GM18511 (cell line): Measurements from ENCODE around the gene ZNF160.
"Not testable (repeated sequence)": the region's sequence is repeated elsewhere in the genome, so short reads cannot be mapped to it uniquely, and the experiment has no call there.

Source experiments
- ATAC-seq: cut with Tn5 transposase; IDR thresholded peaks from one replicate; pipeline ENCODE4 v1.9.1; 2021; ENCODE audit warnings: mild to moderate bottlenecking, moderate library complexity; ENCODE audit not compliant: unreplicated experiment

ZNF160 gene

GRCh38 chr19:53103234-53104203 lies at the start of gene ZNF160:
ZNF160 (minus strand) TSS chr19:53103422; CDS start chr19:53086276, 17,146 bp downstream.
- ATAC-seq: peak; percentile 96

DNA sequence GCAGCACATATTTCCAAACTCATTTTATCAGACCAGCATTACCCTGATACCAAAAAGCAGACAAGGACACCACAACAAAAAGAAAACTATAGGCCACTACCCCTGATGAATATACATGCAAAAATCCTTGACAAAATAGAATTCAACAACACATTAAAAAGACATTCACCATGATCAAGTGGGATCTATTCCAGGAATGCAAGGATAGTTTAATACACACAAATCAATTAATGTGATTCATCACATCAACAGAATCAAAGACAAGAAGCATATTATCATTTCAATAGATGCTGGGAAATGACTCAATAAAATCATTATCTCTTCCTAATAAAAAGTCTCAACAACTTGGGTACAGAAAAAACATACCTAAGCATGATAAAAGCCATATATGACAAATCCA lies 44.4 kb upstream of the ZNF160 start:
- no peak for ATAC-seq

DNA sequence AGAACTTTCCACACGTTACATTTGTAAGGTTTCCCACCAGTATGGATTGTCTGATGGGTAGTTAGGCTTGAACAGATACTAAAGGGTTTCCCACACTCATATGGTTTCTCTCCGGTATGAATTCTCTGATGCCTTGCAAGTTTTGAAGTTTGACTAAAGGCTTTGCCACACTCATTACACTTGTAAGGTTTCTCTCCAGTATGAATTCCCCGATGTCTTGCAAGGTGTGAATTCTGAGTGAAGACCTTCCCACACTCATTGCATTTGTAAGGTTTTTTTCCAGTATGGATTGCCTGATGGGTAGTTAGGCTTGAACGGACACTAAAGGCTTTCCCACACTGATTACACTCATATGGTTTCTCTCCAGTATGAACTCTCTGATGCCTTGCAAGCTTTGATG lies 37.1 kb upstream of the ZNF160 start:
- no peak for ATAC-seq

- ATAC-seq: no peak
Observed at GRCh38 chr19:53136432-53136831, 33.2 kb upstream of the ZNF160 start.

DNA sequence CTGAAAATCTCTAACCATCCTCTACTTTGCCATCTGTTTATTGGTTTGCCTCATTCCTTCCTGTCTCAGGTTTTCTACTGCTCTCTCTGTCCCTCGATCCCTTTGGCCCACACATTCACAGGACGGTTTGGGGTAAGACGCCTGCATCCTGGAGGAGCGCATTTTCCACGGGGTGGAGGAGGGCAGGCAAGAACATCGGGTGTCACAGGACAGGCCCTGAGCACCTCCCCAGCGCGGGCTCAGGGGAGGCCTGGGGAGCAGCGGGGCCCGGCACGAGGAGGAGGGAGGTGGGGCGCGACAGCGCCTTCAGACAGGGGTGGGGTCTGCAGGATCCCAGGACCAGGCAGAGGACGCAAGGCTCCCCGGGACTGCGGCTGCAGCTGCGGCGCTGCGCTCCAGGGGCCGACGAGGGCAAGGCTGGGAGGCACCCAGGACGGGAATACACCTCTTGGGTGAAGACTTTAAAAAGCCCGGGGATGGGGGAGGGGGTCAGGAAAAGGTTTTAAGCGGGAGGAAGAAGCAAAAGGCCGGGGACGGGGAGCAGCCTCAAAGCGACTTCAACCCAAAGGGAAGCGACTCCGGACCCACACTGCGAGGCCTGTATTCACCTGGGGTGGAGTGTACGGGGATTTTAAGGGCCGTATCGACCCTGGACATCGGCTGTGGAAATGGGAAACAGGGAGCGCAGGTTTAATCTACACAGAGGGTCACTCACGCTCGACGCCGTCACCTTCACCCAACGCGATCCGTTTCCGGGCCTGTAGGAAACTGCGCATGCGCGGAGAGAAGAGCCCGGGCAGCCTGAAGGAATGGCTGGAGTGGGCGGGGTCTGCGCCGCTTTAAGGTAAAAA lies 29.1 kb upstream of the ZNF160 start, which contains the start of gene ZNF415:
ZNF415 (minus strand) TSS at position 770 of the 851 bp plus-strand sequence. CDS start 10,234 bp downstream, outside the sequence.
- ATAC-seq: no peak

GRCh38 chr19:53131727-53132126 lies 28.5 kb upstream of the ZNF160 start:
- no peak for ATAC-seq

DNA sequence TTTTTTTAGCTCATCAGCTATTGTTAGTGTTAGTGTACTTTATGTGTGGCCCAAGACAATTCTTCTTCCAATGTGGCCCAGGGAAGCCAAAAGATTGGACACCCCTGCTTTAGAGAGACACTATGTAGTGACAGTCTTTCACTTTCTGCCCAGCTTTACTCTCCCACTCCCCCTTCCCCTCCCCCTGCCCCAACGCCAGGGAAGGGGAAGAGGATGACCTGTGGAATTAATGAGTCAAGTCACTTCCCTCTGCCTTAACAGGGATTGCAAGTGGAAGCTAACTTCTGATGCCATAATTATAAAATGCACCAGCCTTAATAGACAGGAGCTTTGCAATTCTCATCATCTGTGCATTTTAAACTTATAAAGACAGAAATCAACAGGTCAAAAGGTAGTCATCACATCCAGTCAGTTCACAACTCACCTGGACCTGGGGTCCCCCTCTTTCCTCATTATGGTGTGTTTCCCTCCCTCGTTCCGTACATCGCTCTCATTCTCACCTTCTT lies 27.9 kb upstream of the ZNF160 start:
- no peak for ATAC-seq

- no peak for ATAC-seq
Observed at GRCh38 chr19:53130506-53130905, 27.3 kb upstream of the ZNF160 start.

GRCh38 chr19:53126733-53127526 lies 23.7 kb upstream of the ZNF160 start:
- not testable (repeated sequence) for ATAC-seq

GRCh38 chr19:53123400-53123799 lies 20.2 kb upstream of the ZNF160 start:
- ATAC-seq: no peak

GRCh38 chr19:53112286-53112685 lies 9.1 kb upstream of the ZNF160 start:
- ATAC-seq: no peak

GRCh38 chr19:53109527-53109926 lies 6.3 kb upstream of the ZNF160 start:
- ATAC-seq: no peak

- ATAC-seq: peak; percentile 43
Observed at GRCh38 chr19:53102756-53103233, 427 bp downstream of the ZNF160 start.

GRCh38 chr19:53102206-53102755 lies 941 bp downstream of the ZNF160 start:
- ATAC-seq: no peak

- no peak for ATAC-seq
Observed at GRCh38 chr19:53101518-53101917, 1.7 kb downstream of the ZNF160 start.

GRCh38 chr19:53098570-53098969 lies 4.7 kb downstream of the ZNF160 start:
- ATAC-seq: not testable (repeated sequence)

- ATAC-seq: not testable (repeated sequence)
Observed at GRCh38 chr19:53096982-53097690, 6.1 kb downstream of the ZNF160 start.

GRCh38 chr19:53096579-53096978 lies 6.6 kb downstream of the ZNF160 start:
- ATAC-seq: not testable (repeated sequence)
